Panc1 (cell line): ENCODE results near the gene RASSF8. TPM values are rescaled to one million over a fixed set of nuclear protein-coding genes. Genes with fewer than 3 reads are reported as not detected.
A peak's percentile ranks its signal among the peaks of the same experiment; 100 is the strongest.

ENCODE experiments used
- ATAC-seq: fragments of 200-7000 bp; cut with Tn5 transposase; 2 replicates; pipeline ENCODE4 v1.9.1; 2020; ENCODE audit warnings: mild to moderate bottlenecking, moderate library complexity
- BruUV-seq: library from RNA; stranded (reverse); fragments of 400-500 nt; replicated peaks from 2 replicates; lab custom pipeline; 2021; lab: Mats Ljungman, UMichigan
- CTCF ChIA-PET: fragments of 300-600 bp; sonication (Branson Sonifier 250); formaldehyde crosslinking; loops from one replicate; lab custom pipeline; 2022; ENCODE audit warnings: antibody characterized with exemption; lab: Charles Lee
- POLR2A ChIA-PET: fragments of 300-600 bp; sonication (Branson Sonifier 250); formaldehyde crosslinking; loops from one replicate; lab custom pipeline; 2022; ENCODE audit warnings: antibody characterized with exemption; lab: Charles Lee
- DNase-seq: peaks from one replicate; pipeline ENCODE4 v3.0.0-alpha.2; 2010; ENCODE audit warnings: low read depth, low spot score
- H3K27ac ChIP-seq: 2 replicates; pipeline ENCODE4 v1.5.1; 2011; ENCODE audit warnings: mild to moderate bottlenecking, low read length, inconsistent platforms
- H3K27me3 ChIP-seq: fragments of 200-500 bp; sonication (Bioruptor generic); 2 replicates; pipeline ENCODE4 v1.6.0; 2014; ENCODE audit warnings: low read length, inconsistent platforms; ENCODE audit not compliant: control insufficient read depth, insufficient read depth
- H3K36me3 ChIP-seq: fragments of 200-500 bp; sonication (Bioruptor generic); 2 replicates; pipeline ENCODE4 v1.5.1; 2014; ENCODE audit warnings: inconsistent platforms, mild to moderate bottlenecking, low read length, moderate library complexity; ENCODE audit not compliant: control insufficient read depth, insufficient read depth
- H3K4me1 ChIP-seq: 2 replicates; pipeline ENCODE4 v1.5.1; 2011; ENCODE audit warnings: inconsistent platforms, mild to moderate bottlenecking, low read length, moderate library complexity; ENCODE audit not compliant: control insufficient read depth, insufficient read depth
- H3K4me3 ChIP-seq, 2 experiments: 2 replicates each; pipeline ENCODE4 v1.5.1; 2011 to 2012; ENCODE audit warnings: low read depth in 2 of 2, low read length in 2 of 2, mild to moderate bottlenecking in 2 of 2, inconsistent platforms in 1 of 2, moderate library complexity in 1 of 2
- H3K9me3 ChIP-seq: fragments of 200-500 bp; sonication (Bioruptor generic); 2 replicates; pipeline ENCODE4 v1.5.1; 2014; ENCODE audit warnings: low read depth, mild to moderate bottlenecking, inconsistent platforms, low read length, moderate library complexity; ENCODE audit not compliant: control insufficient read depth, insufficient read depth
- POLR2AphosphoS5 ChIP-seq: IDR thresholded peaks from 2 replicates; pipeline ENCODE4 v1.6.1; 2012; ENCODE audit warnings: mild to moderate bottlenecking, low read depth, low read length, moderate library complexity
- SIN3A ChIP-seq: IDR thresholded peaks from 2 replicates; pipeline ENCODE4 v1.6.1; 2012; ENCODE audit warnings: low read depth, mild to moderate bottlenecking, low read length, moderate library complexity, borderline replicate concordance; ENCODE audit not compliant: insufficient read depth
- TCF7L2 ChIP-seq: IDR thresholded peaks from 2 replicates; pipeline ENCODE4 v1.6.1; 2011; ENCODE audit warnings: mild to moderate bottlenecking, low read depth, low read length, inconsistent platforms
- in situ Hi-C: cut with HindIII; loops from 2 replicates; pipeline ENCODE4 v1.10.0; 2016; ENCODE audit warnings: low sequenced_read_pairs, low pct_unique_long_range_greater_than_20kb
- intact Hi-C: fragments of 100-400 bp; cut with micrococcal nuclease; formaldehyde crosslinking; loops from one replicate; pipeline ENCODE4 v1.10.0; 2022; ENCODE audit not compliant: unreplicated experiment
- total RNA-seq: library from RNA; stranded (reverse); gene quantifications from one replicate; pipeline ENCODE4 v1.2.1, GENCODE V29; 2021; ENCODE audit not compliant: unreplicated experiment
- TF ChIP-seq, protein P1 (sequence below): fragments of 450-650 bp; IDR thresholded peaks from 2 replicates; pipeline ENCODE4 v1.5.1; 2017; ENCODE audit warnings: mild to moderate bottlenecking
- TF ChIP-seq, protein P2 (sequence below), 2 experiments: IDR thresholded peaks; 2 replicates each; pipeline ENCODE4 v1.6.1; 2011 to 2012; ENCODE audit warnings: low read depth in 2 of 2, control low read depth in 1 of 2, low read length in 1 of 2, mild to moderate bottlenecking in 1 of 2, moderate library complexity in 1 of 2; ENCODE audit not compliant: insufficient read depth in 1 of 2

The RASSF8 gene
- total RNA-seq, 1 experiment from 2014 or later, result 103 TPM

DNA sequence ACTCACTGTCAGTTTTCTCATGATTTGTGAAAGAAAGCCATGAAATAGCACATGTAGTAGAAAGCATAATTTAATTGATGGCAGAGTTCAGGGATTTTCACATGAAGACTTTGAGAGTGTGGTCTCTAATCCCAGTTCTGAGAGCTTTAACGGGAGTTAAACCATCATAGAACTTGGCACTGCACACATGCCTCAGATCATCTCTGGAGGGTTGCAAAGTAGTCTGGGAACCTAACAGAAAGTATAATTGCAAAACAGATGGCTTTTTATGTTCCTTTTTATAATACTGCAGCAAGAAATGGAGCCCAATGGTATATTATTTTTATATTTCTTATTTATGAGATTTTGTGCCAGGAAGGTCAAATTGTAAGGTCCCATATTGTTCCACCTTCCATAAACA lies 88.4 kb downstream of the RASSF8 start:
- H3K4me3 ChIP-seq, result no peak overlapping the region
- no peaks in the 10 kb centered on the region for H3K36me3 ChIP-seq
- ChIA-PET CTCF (no interaction called here), POLR2A (no interaction called here)
- no peak for ATAC-seq
- BruUV-seq, result no TSS peak
- TF ChIP-seq TCF7L2, result no peak
- TF ChIP-seq, protein P1, sequence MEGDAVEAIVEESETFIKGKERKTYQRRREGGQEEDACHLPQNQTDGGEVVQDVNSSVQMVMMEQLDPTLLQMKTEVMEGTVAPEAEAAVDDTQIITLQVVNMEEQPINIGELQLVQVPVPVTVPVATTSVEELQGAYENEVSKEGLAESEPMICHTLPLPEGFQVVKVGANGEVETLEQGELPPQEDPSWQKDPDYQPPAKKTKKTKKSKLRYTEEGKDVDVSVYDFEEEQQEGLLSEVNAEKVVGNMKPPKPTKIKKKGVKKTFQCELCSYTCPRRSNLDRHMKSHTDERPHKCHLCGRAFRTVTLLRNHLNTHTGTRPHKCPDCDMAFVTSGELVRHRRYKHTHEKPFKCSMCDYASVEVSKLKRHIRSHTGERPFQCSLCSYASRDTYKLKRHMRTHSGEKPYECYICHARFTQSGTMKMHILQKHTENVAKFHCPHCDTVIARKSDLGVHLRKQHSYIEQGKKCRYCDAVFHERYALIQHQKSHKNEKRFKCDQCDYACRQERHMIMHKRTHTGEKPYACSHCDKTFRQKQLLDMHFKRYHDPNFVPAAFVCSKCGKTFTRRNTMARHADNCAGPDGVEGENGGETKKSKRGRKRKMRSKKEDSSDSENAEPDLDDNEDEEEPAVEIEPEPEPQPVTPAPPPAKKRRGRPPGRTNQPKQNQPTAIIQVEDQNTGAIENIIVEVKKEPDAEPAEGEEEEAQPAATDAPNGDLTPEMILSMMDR, result no peak
- TF ChIP-seq, protein P2, sequence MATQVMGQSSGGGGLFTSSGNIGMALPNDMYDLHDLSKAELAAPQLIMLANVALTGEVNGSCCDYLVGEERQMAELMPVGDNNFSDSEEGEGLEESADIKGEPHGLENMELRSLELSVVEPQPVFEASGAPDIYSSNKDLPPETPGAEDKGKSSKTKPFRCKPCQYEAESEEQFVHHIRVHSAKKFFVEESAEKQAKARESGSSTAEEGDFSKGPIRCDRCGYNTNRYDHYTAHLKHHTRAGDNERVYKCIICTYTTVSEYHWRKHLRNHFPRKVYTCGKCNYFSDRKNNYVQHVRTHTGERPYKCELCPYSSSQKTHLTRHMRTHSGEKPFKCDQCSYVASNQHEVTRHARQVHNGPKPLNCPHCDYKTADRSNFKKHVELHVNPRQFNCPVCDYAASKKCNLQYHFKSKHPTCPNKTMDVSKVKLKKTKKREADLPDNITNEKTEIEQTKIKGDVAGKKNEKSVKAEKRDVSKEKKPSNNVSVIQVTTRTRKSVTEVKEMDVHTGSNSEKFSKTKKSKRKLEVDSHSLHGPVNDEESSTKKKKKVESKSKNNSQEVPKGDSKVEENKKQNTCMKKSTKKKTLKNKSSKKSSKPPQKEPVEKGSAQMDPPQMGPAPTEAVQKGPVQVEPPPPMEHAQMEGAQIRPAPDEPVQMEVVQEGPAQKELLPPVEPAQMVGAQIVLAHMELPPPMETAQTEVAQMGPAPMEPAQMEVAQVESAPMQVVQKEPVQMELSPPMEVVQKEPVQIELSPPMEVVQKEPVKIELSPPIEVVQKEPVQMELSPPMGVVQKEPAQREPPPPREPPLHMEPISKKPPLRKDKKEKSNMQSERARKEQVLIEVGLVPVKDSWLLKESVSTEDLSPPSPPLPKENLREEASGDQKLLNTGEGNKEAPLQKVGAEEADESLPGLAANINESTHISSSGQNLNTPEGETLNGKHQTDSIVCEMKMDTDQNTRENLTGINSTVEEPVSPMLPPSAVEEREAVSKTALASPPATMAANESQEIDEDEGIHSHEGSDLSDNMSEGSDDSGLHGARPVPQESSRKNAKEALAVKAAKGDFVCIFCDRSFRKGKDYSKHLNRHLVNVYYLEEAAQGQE (IDR thresholded peaks at IDR 0.05; ENCODE audit: insufficient read depth in 1 of 2, low read depth in 2 of 2, low read length in 1 of 2), result no peak
- no peak for TF ChIP-seq POLR2AphosphoS5
- no peak for TF ChIP-seq SIN3A
- DNase-seq, result no peak
- peaks cover 44% of the 10 kb centered on the region for H3K4me1 ChIP-seq
- H3K9me3 ChIP-seq, result no peaks in the 10 kb centered on the region
- intact Hi-C loops, result no loop called here
- H3K27me3 ChIP-seq, result no peaks in the 10 kb centered on the region
- in situ Hi-C loops, result no loop called here
- H3K27ac ChIP-seq, result peak overlapping the region; percentile 13; the same call in 1 of the 2 replicates

GRCh38 chr12:26047401-26048226 lies 89.1 kb downstream of the RASSF8 start:
- ChIA-PET CTCF (no interaction called here), POLR2A (no interaction called here)
- Histone ChIP-seq H3K4me3 (no peak overlapping the region), H3K27me3 (no peaks in the 10 kb centered on the region), H3K9me3 (no peaks in the 10 kb centered on the region), H3K36me3 (no peaks in the 10 kb centered on the region), H3K27ac (peak overlapping the region; percentile 46; the same call in 1 of the 2 replicates), H3K4me1 (peaks cover 37% of the 10 kb centered on the region)
- intact Hi-C loops, result no loop called here
- DNase-seq (no peak), ATAC-seq (no peak)
- no TSS peak for BruUV-seq
- TF ChIP-seq, protein P1, result no peak
- TF ChIP-seq SIN3A (no peak), POLR2AphosphoS5 (no peak), TCF7L2 (no peak)
- TF ChIP-seq, protein P2 (IDR thresholded peaks at IDR 0.05; ENCODE audit: insufficient read depth in 1 of 2, low read depth in 2 of 2, low read length in 1 of 2), result no peak
- in situ Hi-C loops, result no loop called here
